AG04450 (cell line): ENCODE results near the gene DDX1. TPM values are rescaled to one million over a fixed set of nuclear protein-coding genes. Genes with fewer than 3 reads are reported as not detected.

Experiments used
- CTCF ChIA-PET: fragments of 300-600, 350-600 bp; formaldehyde crosslinking; extraction: SDS; loops from one replicate; lab custom pipeline; 2022; ENCODE audit warnings: antibody characterized with exemption, inconsistent platforms; lab: Charles Lee
- POLR2A ChIA-PET: fragments of 350-600 bp; formaldehyde crosslinking; extraction: SDS; loops from one replicate; lab custom pipeline; 2021; ENCODE audit warnings: antibody characterized with exemption, inconsistent platforms; lab: Yijun Ruan, JAX
- DNase-seq: peaks from one replicate; pipeline ENCODE4 v3.0.0-alpha.2; 2011; ENCODE audit warnings: low read depth, low spot score
- H3K27ac ChIP-seq: one replicate; pipeline ENCODE4 v1.5.1; 2012; ENCODE audit warnings: low read depth, low read length, control low read depth
- H3K27me3 ChIP-seq: one replicate; pipeline ENCODE4 v1.6.0; 2012; ENCODE audit warnings: low read length; ENCODE audit not compliant: control insufficient read depth, insufficient read depth
- H3K4me3 ChIP-seq: 2 replicates; pipeline ENCODE4 v1.5.1; 2011; ENCODE audit warnings: mild to moderate bottlenecking, low read depth, low read length, control low read depth
- H3K9me3 ChIP-seq: 2 replicates; pipeline ENCODE4 v1.5.1; 2012; ENCODE audit warnings: low read length; ENCODE audit not compliant: control insufficient read depth, insufficient read depth
- polyA plus RNA-seq: library from polyadenylated mRNA; depleted of rRNA; stranded (reverse); fragments of >200 nt; gene quantifications from 2 replicates; pipeline ENCODE4 v1.2.3, GENCODE V29; 2011
- TF ChIP-seq, protein P1 (sequence below): IDR thresholded peaks from 2 replicates; pipeline ENCODE4 v1.5.1; 2011; ENCODE audit warnings: low read depth, low read length, control low read depth, inconsistent platforms

The DDX1 gene
- polyA plus RNA-seq, 1 experiment: 171 TPM

DNA sequence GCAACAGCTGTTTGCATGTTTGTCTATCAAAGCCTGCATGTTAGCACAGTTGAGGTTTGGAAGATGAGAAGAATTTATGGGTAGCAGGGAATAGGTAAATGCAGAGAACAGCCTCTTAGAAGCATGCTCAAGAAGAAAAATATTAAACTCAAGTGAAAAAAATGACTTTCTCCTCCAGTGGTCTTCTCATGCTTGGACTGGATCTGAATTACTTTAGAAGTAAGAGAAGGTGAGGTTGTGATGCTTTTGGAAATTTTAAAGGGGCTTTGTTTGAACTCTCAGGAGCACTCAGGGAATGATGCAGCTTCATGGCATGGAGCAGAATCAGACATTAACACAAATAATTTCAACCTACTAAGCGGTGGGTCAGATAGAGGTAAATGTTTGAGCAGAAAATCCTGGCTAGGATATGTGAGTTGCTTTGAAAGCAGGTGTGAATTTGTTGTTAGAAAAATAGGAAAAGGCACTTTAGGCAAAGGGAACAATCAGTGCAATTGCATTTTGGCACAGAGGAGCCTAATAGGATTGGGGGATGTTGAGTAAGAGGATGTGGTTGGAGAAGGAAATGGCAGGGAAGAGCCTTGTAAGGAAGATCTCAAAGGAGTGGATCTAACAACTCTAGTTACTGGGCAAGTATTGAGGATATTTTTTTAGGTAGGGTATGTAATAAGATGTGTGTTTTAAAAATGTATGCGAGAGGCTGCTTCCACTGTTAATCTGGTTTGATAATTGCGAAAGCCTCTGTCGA lies 76.3 kb downstream of the DDX1 start:
- Histone ChIP-seq H3K9me3 (no peaks in the 10 kb centered on the region; the same call in 1 of the 2 replicates), H3K27me3 (no peaks in the 10 kb centered on the region), H3K27ac (peak overlapping the region; percentile 61), H3K4me3 (no peak overlapping the region)
- ChIA-PET POLR2A (no interaction called here), CTCF (interaction anchor here (1.1 kb wide), 1 partner anchor 91 kb away, joined by 3 read pairs; no protein-coding TSS in a partner anchor)
- no peak for DNase-seq
- TF ChIP-seq, protein P1, sequence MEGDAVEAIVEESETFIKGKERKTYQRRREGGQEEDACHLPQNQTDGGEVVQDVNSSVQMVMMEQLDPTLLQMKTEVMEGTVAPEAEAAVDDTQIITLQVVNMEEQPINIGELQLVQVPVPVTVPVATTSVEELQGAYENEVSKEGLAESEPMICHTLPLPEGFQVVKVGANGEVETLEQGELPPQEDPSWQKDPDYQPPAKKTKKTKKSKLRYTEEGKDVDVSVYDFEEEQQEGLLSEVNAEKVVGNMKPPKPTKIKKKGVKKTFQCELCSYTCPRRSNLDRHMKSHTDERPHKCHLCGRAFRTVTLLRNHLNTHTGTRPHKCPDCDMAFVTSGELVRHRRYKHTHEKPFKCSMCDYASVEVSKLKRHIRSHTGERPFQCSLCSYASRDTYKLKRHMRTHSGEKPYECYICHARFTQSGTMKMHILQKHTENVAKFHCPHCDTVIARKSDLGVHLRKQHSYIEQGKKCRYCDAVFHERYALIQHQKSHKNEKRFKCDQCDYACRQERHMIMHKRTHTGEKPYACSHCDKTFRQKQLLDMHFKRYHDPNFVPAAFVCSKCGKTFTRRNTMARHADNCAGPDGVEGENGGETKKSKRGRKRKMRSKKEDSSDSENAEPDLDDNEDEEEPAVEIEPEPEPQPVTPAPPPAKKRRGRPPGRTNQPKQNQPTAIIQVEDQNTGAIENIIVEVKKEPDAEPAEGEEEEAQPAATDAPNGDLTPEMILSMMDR: no peak

DNA sequence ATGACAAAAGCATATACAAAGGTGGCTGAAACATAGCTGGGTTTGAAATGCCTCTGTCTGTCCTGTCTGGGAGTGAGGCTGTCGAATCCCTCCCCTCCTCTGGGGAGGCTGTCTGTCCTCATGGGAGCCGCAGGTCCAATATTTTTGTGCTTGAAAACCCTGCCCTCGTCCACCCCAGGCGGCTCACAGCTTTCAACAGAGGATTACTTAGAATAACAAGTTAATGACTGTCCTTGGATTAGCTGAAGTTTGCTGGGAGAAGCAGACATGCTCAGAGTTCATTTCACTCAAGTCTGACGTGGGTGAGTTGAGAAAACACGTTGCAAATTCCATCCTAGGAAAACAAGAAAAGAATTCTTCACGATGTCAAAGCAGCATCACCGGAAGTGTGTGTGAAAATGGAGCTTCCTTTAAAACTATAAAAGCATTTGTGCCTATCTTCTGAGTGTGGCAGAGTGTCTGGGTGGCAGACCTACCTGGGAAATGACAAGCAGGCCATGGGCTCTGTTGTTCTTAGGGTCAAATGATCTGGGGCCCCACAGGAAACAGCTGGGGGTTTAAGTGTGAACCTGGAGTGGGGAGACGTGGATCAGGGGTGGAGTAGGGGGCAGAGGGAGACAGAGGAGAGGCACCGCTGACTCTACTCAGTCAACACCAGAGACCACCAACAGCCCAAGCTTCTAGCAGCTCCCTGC lies 77.1 kb downstream of the DDX1 start:
- TF ChIP-seq, protein P1: no peak
- Histone ChIP-seq H3K27ac (peak overlapping the region; percentile 61), H3K4me3 (no peak overlapping the region), H3K9me3 (no peaks in the 10 kb centered on the region; the same call in 1 of the 2 replicates), H3K27me3 (no peaks in the 10 kb centered on the region)
- DNase-seq: peak; percentile 8
- ChIA-PET CTCF (interaction anchor here (1.1 kb wide), 1 partner anchor 91 kb away, joined by 3 read pairs; no protein-coding TSS in a partner anchor), POLR2A (no interaction called here)

- POLR2A ChIA-PET: no interaction called here
Measured at GRCh38 chr2:15669375-15669910, 77.8 kb downstream of the DDX1 start.

DNA sequence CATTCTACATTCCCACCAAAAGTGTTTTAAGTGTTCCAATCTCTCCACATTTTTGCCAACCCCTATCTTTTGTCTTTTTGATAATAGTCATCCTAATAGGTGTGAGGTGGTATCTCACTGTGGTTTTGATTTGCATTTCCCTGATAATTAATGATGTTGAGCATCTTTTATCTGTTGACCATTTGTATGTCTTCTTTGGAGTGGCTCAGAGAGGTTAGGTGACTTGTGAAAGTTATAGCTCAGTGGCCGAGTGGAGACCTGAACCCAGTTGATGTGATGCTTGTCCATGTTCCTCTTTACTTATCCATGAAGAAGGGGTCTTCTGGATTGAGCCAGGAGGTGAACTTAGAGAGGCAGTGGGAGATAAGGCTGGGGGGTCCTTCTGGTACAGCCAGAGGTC lies 78.8 kb downstream of the DDX1 start:
- CTCF ChIA-PET: no interaction called here
- no peak overlapping the region for H3K27ac ChIP-seq
- no peak for DNase-seq

More at GRCh38 chr2:15669375-15669910, 77.8 kb downstream of the DDX1 start:
- CTCF ChIA-PET: interaction anchor here (1.1 kb wide), 1 partner anchor 92 kb away, joined by 3 read pairs; no protein-coding TSS in a partner anchor
- H3K27ac ChIP-seq: no peak overlapping the region
- DNase-seq: no peak
- H3K9me3 ChIP-seq: no peaks in the 10 kb centered on the region; the same call in 1 of the 2 replicates
- H3K27me3 ChIP-seq: no peaks in the 10 kb centered on the region
- TF ChIP-seq, protein P1: no peak
- no peak overlapping the region for H3K4me3 ChIP-seq

More for the DNA sequence above, 78.8 kb downstream of the DDX1 start:
- Histone ChIP-seq H3K27me3 (no peaks in the 10 kb centered on the region), H3K4me3 (no peak overlapping the region), H3K9me3 (no peaks in the 10 kb centered on the region; the same call in 1 of the 2 replicates)
- POLR2A ChIA-PET: no interaction called here
- TF ChIP-seq, protein P1: no peak
